GM21447 (cell line): ENCODE measurements around the gene ADCY6.

Source experiments
- ATAC-seq: cut with Tn5 transposase; IDR thresholded peaks from one replicate; pipeline ENCODE4 v1.9.1; 2021; ENCODE audit not compliant: unreplicated experiment

Gene ADCY6

DNA sequence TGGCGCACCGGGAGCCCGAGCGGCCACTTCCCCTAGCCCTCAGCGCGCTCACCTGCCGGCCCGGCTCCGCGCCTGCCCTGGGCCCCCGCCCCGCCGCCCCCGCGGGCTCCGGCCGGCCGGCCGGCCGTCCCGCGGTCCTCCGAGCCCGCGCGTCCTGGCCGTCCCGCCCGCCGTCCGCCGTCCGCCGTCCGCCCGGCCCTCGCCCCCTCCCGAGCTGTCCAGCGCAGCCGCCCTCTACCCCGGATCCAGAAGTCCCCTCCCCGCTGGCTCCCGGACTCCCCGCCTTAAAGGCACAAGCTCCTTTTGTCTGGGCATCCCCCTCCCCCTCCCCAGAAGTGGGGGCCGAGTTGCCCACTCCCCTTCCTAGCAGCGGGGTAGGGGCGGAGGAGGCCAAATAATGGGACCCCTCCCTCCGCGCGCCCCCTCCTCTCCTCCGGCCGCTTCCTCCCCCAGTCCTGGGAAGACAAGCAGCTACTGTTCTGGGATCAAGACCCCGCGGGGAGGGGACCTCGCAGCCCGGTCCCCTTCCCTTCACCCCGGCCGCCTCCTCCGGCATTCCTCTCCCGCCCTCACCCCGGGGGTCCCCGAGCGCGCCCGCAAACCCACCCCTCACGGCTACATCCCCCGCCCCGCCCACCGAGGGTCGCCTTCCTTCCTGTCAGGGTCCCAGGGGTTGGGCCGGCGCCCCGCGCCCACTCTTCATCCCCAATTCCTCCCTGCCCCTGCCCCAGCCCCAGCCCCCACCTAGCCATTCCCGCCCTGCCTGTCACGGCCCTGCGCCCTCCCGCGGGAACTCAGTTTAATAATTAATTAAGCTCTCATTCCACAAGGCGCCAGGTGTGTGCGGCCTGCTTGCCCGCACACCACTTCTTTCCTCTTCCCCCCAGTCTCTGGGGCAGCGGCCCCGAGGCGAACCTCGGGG lies at the start of gene ADCY6:
Gene ADCY6 (minus strand): TSS at position 236 of the 922 bp plus-strand sequence. CDS start 5,655 bp downstream, outside the sequence.
- ATAC-seq = peak; percentile 66

DNA sequence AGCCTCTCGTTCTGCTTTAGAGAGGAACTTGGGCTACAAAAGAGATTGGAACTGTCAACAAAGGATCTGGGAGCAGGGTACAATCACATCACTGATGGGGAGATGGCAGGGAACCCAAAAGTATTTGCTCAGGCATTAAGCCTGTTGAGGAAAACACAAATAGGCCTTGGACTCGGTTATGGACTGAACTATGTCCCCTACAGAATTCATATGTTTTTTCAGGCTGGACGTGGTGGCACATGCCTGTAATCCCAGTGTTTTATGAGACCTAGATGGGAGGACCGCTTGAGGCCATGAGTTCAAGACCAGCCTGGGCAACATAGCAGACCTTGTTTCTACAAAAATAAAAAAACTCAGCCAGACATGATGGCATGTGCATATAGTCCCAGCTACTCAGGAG lies 49.2 kb upstream of the ADCY6 start:
- ATAC-seq = no peak

DNA sequence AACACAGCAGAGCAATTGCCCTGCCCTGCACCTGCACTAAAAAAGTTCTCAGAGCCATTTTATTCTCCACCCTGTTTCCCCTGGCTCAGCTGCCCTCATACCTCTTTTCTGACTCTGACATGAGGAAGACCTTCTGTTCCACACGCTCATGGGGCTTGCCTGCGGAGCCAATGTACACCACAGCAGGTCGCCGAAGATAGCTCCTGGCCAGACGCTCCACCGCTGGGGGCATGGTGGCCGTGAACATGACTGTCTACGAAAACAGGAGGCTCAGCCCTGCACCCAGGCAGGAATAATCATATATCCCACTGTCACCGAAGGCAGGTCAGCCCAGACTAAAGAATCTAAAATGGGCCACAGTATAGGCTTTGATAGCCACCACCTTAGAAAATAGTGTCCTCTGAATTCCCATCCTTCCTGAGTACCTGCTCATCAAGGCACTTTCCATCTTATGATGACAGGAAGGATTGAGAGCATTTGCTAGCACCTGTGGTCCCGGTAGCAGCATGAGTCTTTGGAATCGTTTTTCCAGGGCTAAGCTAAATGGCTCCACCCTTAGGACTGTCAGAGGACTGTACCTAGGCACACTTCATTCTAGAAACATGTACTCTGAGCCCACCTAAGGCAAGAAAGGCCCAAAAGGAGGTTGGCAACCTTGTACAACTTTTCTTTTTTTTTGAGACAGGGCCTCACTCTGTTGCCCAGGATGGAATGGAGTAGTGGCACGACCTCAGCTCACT lies 43.6 kb upstream of the ADCY6 start:
- no peak for ATAC-seq

DNA sequence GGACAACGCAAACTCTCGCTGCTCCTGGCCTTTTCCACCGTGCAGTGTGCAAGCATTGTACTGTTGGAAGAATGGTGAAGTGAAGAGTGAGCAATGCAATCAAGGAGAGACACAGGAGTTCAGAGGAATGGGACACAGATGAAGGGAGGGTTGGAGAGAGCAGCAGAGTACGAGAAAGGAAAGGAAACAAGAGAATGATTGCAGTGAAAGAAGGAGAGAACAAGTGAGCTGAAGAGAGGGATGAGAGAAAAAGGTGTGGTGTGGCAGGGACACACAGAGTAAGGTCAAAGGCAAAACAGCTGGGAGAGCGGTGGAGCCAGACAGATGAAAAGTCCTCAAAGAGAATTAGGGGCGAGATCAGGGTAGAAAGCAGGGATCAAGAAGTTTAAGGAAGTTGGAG lies 42.4 kb upstream of the ADCY6 start:
- no peak for ATAC-seq

DNA sequence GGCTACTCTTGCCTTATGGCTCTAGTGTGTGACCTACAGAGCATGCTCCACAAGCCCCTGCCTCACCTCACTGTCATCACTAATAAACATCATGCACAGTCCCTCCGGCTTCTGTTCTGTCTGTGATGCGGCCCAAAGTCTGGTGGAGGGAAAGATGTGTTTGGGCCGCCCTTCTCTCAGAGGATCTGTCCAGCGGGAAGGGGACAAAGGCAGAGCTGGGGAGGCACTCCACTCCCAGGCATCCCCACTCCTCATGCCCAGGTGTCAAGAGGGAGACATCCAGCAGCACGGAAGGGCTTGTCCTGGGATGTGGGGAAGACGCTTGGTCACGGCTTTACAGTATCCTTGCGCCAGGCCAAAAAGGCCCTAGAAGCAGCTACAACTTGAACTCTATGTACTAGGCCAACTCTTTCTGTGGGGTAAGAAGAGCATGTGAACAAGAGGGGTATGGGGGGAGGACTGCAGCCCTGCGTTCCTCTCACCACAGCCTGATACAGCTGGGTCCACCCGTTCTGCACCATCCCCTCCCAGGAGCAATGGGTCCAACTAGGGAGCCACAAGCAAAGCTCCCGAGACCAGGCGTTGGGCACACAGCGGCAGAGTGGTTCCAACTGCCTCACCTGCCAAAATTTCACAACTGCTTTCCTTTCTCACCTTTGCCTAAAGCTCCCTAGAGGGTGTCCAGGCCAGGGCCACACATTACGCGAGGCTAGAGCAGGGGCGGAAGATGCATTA lies 40.1 kb upstream of the ADCY6 start:
- no peak for ATAC-seq

GRCh38 chr12:48828293-48828692 lies 39.4 kb upstream of the ADCY6 start:
- ATAC-seq = no peak

DNA sequence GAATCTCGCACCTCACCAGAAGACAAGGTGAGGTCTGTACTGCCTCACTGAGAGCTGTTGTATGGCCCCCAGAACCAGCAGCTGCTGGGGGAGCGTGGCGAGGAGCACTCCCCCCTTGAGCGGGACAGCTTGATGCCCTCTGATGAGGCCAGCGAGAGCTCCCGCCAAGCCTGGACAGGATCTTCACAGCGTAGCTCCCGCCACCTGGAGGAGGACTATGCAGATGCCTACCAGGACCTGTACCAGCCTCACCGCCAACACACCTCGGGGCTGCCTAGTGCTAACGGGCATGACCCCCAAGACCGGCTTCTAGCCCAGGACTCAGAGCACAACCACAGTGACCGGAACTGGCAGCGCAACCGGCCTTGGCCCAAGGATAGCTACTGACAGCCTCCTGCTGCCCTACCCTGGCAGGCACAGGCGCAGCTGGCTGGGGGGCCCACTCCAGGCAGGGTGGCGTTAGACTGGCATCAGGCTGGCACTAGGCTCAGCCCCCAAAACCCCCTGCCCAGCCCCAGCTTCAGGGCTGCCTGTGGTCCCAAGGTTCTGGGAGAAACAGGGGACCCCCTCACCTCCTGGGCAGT lies 38.7 kb upstream of the ADCY6 start:
- ATAC-seq = no peak

DNA sequence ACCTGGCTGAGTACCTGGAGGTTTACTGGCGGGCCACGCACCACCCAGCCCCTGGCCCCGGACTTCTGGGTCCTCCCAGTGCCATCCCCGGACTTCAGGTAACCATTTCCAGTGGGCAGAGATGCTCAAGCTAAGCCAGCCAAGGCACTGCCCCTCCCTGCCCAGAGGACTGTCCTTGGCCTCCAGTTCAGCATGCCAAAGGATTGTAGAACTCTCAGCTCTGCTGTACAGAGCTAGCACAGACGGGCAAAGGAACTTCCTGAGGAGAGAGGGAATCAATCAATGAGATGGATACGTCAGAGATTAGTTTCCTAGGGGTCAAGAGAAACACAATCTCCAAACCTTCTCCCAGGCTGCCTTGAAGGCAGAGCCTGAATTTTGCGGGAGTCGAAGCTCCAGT lies 38.1 kb upstream of the ADCY6 start:
- ATAC-seq = no peak

GRCh38 chr12:48826209-48826855 lies 37.4 kb upstream of the ADCY6 start:
- no peak for ATAC-seq

DNA sequence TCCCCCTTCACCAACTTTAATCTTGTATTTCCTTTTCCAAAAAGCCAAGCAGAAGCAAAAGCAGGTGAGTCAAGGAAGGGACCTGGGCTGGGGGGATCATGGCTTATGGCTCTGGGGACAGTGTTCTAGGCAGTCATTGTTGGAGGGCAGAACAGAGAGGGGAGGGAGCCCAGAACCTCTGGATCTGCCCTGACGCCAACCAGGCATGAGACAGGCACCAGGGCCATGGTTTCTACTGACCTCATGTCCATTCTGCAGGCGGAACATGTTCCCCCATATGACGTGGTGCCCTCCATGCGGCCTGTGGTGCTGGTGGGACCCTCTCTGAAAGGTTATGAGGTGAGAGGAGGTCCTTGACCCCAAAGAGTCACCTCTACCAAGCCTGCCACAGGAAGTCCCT lies 36.0 kb upstream of the ADCY6 start:
- ATAC-seq = no peak

DNA sequence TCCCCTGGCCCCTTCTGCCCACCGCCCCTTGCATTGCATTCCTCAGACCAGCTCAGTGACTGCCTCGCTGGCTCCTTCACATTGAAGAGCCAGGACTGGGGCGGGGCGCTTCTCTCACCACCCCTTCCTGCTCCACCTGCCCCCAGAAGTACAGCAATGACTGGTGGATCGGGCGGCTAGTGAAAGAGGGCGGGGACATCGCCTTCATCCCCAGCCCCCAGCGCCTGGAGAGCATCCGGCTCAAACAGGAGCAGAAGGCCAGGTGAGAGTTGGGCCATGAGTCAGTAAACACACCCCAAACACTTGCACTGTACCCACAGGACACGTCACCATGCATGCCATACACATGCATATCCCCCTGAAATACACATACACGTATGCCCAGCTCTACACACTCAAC lies 35.2 kb upstream of the ADCY6 start:
- ATAC-seq = no peak

GRCh38 chr12:48823281-48823680 lies 34.4 kb upstream of the ADCY6 start:
- ATAC-seq = no peak

GRCh38 chr12:48822711-48823110 lies 33.8 kb upstream of the ADCY6 start:
- no peak for ATAC-seq

DNA sequence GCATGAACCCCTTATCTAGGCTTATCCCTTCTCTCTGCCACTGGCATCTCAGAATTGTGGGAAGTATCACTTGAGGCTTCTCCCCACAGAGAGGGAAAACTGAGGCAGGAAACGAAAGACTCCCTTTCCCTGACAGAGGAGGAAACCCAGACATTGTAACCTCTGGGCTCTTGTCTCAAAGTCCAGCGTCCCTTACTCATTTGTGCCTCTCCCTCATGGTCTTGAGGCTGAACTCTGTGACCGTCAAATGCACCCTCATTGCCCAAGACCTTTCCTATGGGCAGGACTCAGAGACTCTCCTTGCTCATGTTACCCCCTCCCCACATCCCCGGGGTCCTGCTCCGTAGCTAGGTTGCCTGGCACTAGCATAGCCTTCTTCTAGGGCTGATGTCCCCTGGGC lies 33.2 kb upstream of the ADCY6 start:
- no peak for ATAC-seq

- ATAC-seq = no peak
Measured at GRCh38 chr12:48819986-48820725, 31.3 kb upstream of the ADCY6 start.

GRCh38 chr12:48818831-48819590 lies 30.1 kb upstream of the ADCY6 start:
- ATAC-seq = no peak

GRCh38 chr12:48817873-48818830 lies 29.3 kb upstream of the ADCY6 start, which contains the start of gene CACNB3:
Gene CACNB3, plus strand, starts transcription at chr12:48818496. Its CDS starts 434 bp downstream, at chr12:48818930.
- peak; percentile 40 for ATAC-seq
